HG03460 (cell line): Measurements from ENCODE around the gene SALL1.

Experiments used
- ATAC-seq: cut with Tn5 transposase; IDR thresholded peaks from one replicate; pipeline ENCODE4 v1.9.1; 2021; ENCODE audit not compliant: unreplicated experiment

SALL1 gene

GRCh38 chr16:51150888-51151320, at the start of gene SALL1:
Gene SALL1, minus strand, starts transcription at chr16:51151270. Its CDS starts 29 bp downstream, at chr16:51151241.
- ATAC-seq, result no peak

- ATAC-seq, result no peak
Observed at GRCh38 chr16:51200793-51201192, 49.7 kb upstream of the SALL1 start.

GRCh38 chr16:51197953-51198748, 47.1 kb upstream of the SALL1 start:
- no peak for ATAC-seq

GRCh38 chr16:51193879-51194278, 42.8 kb upstream of the SALL1 start:
- no peak for ATAC-seq

- ATAC-seq, result peak; percentile 65
Observed at GRCh38 chr16:51184702-51185433, 33.8 kb upstream of the SALL1 start.

GRCh38 chr16:51181503-51181811, 30.4 kb upstream of the SALL1 start:
- ATAC-seq, result no peak

- ATAC-seq, result no peak
Observed at GRCh38 chr16:51180719-51181502, 29.8 kb upstream of the SALL1 start.

GRCh38 chr16:51175081-51175480, 24.0 kb upstream of the SALL1 start:
- ATAC-seq, result no peak

- no peak for ATAC-seq
Observed at GRCh38 chr16:51172368-51172767, 21.3 kb upstream of the SALL1 start.

GRCh38 chr16:51168755-51169154, 17.7 kb upstream of the SALL1 start:
- ATAC-seq, result no peak

GRCh38 chr16:51167170-51167895, 16.3 kb upstream of the SALL1 start:
- no peak for ATAC-seq

- ATAC-seq, result no peak
Observed at GRCh38 chr16:51166541-51166940, 15.5 kb upstream of the SALL1 start.

GRCh38 chr16:51166091-51166490, 15.0 kb upstream of the SALL1 start:
- no peak for ATAC-seq

GRCh38 chr16:51165043-51165442, 14.0 kb upstream of the SALL1 start:
- no peak for ATAC-seq

- no peak for ATAC-seq
Observed at GRCh38 chr16:51164574-51164973, 13.5 kb upstream of the SALL1 start.

GRCh38 chr16:51163894-51164566, 13.0 kb upstream of the SALL1 start:
- no peak for ATAC-seq

GRCh38 chr16:51163366-51163765, 12.3 kb upstream of the SALL1 start:
- ATAC-seq, result no peak

- no peak for ATAC-seq
Observed at GRCh38 chr16:51161440-51162195, 10.5 kb upstream of the SALL1 start.

- ATAC-seq, result no peak
Observed at GRCh38 chr16:51159865-51160264, 8.8 kb upstream of the SALL1 start.

GRCh38 chr16:51159296-51159695, 8.2 kb upstream of the SALL1 start:
- ATAC-seq, result no peak
